Measurements from ENCODE around the gene CASP1.
"Not testable (repeated sequence)": the region's sequence is repeated elsewhere in the genome, so short reads cannot be mapped to it uniquely, and the experiment has no call there.

GRCh38 chr11:105069749-105070148 lies 34.8 kb upstream of the CASP1 start:
- not testable (repeated sequence) for TF ChIP-seq CTCF, POLR2A (IDR thresholded peaks at IDR 0.05)
